Tongue (tissue), 2 donors: ENCODE measurements around the gene RNF182. TPM values are rescaled to one million over a fixed set of nuclear protein-coding genes. Genes with fewer than 3 reads are reported as not detected.
"Not testable (repeated sequence)": the region's sequence is repeated elsewhere in the genome, so short reads cannot be mapped to it uniquely, and the experiment has no call there.

ENCODE experiments used
- DNase-seq: peaks from one replicate; pipeline ENCODE4 v3.0.0-alpha.2; 2015
- total RNA-seq: library from RNA; depleted of rRNA; stranded (reverse); fragments of >200 nt; gene quantifications from one replicate; pipeline ENCODE4 v1.2.3, GENCODE V29; 2014

RNF182 gene
- total RNA-seq, 1 donor from 2014 or later = 0.51 TPM

GRCh38 chr6:14001329-14002012 lies 76.7 kb downstream of the RNF182 start:
- no peak for DNase-seq

- DNase-seq = no peak
Observed at GRCh38 chr6:14002176-14002947, 77.6 kb downstream of the RNF182 start.

GRCh38 chr6:14004258-14004657 lies 79.5 kb downstream of the RNF182 start:
- no peak for DNase-seq

GRCh38 chr6:14008809-14009208 lies 84.1 kb downstream of the RNF182 start:
- no peak for DNase-seq

GRCh38 chr6:14009431-14009830 lies 84.7 kb downstream of the RNF182 start:
- DNase-seq = no peak

GRCh38 chr6:14010275-14010674 lies 85.5 kb downstream of the RNF182 start:
- DNase-seq = no peak

GRCh38 chr6:14012313-14013030 lies 87.7 kb downstream of the RNF182 start:
- no peak for DNase-seq

GRCh38 chr6:14015964-14016363 lies 91.2 kb downstream of the RNF182 start:
- no peak for DNase-seq

GRCh38 chr6:14016432-14016831 lies 91.7 kb downstream of the RNF182 start:
- no peak for DNase-seq

GRCh38 chr6:14016935-14017625 lies 92.3 kb downstream of the RNF182 start:
- no peak for DNase-seq

GRCh38 chr6:14017626-14018475 lies 93.1 kb downstream of the RNF182 start:
- no peak for DNase-seq

- DNase-seq = not testable (repeated sequence)
Observed at GRCh38 chr6:14018559-14018958, 93.8 kb downstream of the RNF182 start.

GRCh38 chr6:14020551-14020950 lies 95.8 kb downstream of the RNF182 start:
- DNase-seq = no peak

- DNase-seq = no peak
Observed at GRCh38 chr6:14021449-14021848, 96.7 kb downstream of the RNF182 start.

GRCh38 chr6:14022673-14023072 lies 97.9 kb downstream of the RNF182 start:
- no peak for DNase-seq

GRCh38 chr6:14023855-14024254 lies 99.1 kb downstream of the RNF182 start:
- no peak for DNase-seq

GRCh38 chr6:14025160-14025559 lies 100.4 kb downstream of the RNF182 start:
- no peak for DNase-seq

- peak; percentile 68 for DNase-seq
Observed at GRCh38 chr6:14026831-14027539, 102.2 kb downstream of the RNF182 start.

GRCh38 chr6:14028631-14029030 lies 103.9 kb downstream of the RNF182 start:
- DNase-seq = no peak

GRCh38 chr6:14029605-14030004 lies 104.9 kb downstream of the RNF182 start:
- no peak for DNase-seq
